G401.6 (cell line): Measurements from ENCODE around the gene NTRK1.

Experiments used
- FAIRE-seq: peaks from 2 replicates; lab custom pipeline; 2012; peaks lifted over from hg19 to GRCh38; lab: Jason Lieb, UNC

NTRK1 gene

GRCh38 chr1:156881663-156882062, 21.0 kb downstream of the NTRK1 start:
- FAIRE-seq = no peak

- no peak for FAIRE-seq
Measured at GRCh38 chr1:156882543-156882942, 21.9 kb downstream of the NTRK1 start.

- FAIRE-seq = no peak
Measured at GRCh38 chr1:156883919-156884318, 23.3 kb downstream of the NTRK1 start.

- no peak for FAIRE-seq
Measured at GRCh38 chr1:156884560-156885184, 24.0 kb downstream of the NTRK1 start.

GRCh38 chr1:156885314-156885713, 24.6 kb downstream of the NTRK1 start:
- peak; percentile 77 for FAIRE-seq

- no peak for FAIRE-seq
Measured at GRCh38 chr1:156885880-156886355, 25.3 kb downstream of the NTRK1 start.

GRCh38 chr1:156886583-156887281, 26.1 kb downstream of the NTRK1 start:
- FAIRE-seq = no peak

GRCh38 chr1:156887317-156887716, 26.7 kb downstream of the NTRK1 start:
- no peak for FAIRE-seq

GRCh38 chr1:156887734-156888133, 27.1 kb downstream of the NTRK1 start:
- no peak for FAIRE-seq

- peak; percentile 67 for FAIRE-seq
Measured at GRCh38 chr1:156889802-156890580, 29.3 kb downstream of the NTRK1 start.

- FAIRE-seq = peak; percentile 96
Measured at GRCh38 chr1:156892190-156893047, 31.8 kb downstream of the NTRK1 start.

GRCh38 chr1:156893048-156893953, 32.6 kb downstream of the NTRK1 start, which contains the start of gene PEAR1:
Gene PEAR1 (plus strand): TSS chr1:156893718. CDS start chr1:156903927, 10,209 bp downstream.
- no peak for FAIRE-seq

- no peak for FAIRE-seq
Measured at GRCh38 chr1:156894001-156894400, 33.3 kb downstream of the NTRK1 start.

- no peak for FAIRE-seq
Measured at GRCh38 chr1:156894711-156895454, 34.2 kb downstream of the NTRK1 start.

GRCh38 chr1:156895455-156895812, 34.8 kb downstream of the NTRK1 start:
- peak; percentile 89 for FAIRE-seq

GRCh38 chr1:156895927-156896326, 35.3 kb downstream of the NTRK1 start:
- peak; percentile 67 for FAIRE-seq

- FAIRE-seq = peak; percentile 94
Measured at GRCh38 chr1:156896490-156897033, 35.9 kb downstream of the NTRK1 start.

- no peak for FAIRE-seq
Measured at GRCh38 chr1:156897078-156897825, 36.6 kb downstream of the NTRK1 start.

- FAIRE-seq = no peak
Measured at GRCh38 chr1:156898161-156898566, 37.5 kb downstream of the NTRK1 start.
